Activated CD8-positive, alpha-beta T cell treated with anti-CD3 and anti-CD28 coated beads for 36 hours (primary cell): ENCODE results near the gene KCTD7. TPM values are rescaled to one million over a fixed set of nuclear protein-coding genes. Genes with fewer than 3 reads are reported as not detected.
A peak's percentile ranks its signal among the peaks of the same experiment; 100 is the strongest.
"Not testable (repeated sequence)": the region's sequence is repeated elsewhere in the genome, so short reads cannot be mapped to it uniquely, and the experiment has no call there.

Source experiments
- ATAC-seq: fragments of 200-7000 bp; cut with Tn5 transposase; one replicate; pipeline ENCODE4 v1.10.0; 2021; ENCODE audit warnings: mild to moderate bottlenecking, moderate library complexity
- CTCF ChIA-PET: fragments of 350-600 bp; sonication (Branson Sonifier 250); formaldehyde crosslinking; loops from one replicate; lab custom pipeline; 2021; ENCODE audit warnings: antibody characterized with exemption; lab: Charles Lee
- POLR2A ChIA-PET: fragments of 350-600 bp; sonication (Branson Sonifier 250); formaldehyde crosslinking; loops from one replicate; lab custom pipeline; 2021; ENCODE audit warnings: antibody characterized with exemption; lab: Charles Lee
- DNase-seq: peaks from one replicate; pipeline ENCODE4 v3.0.0-alpha.2; 2020
- H3K27ac Mint-ChIP-seq: one replicate; pipeline ENCODE4 v1.8.0; 2021; ENCODE audit warnings: mild to moderate bottlenecking, mixed read lengths
- H3K27me3 Mint-ChIP-seq: one replicate; pipeline ENCODE4 v1.8.0; 2021; ENCODE audit warnings: mixed read lengths
- H3K36me3 Mint-ChIP-seq: one replicate; pipeline ENCODE4 v1.8.0; 2021; ENCODE audit warnings: low read depth, mixed read lengths
- H3K4me1 Mint-ChIP-seq: one replicate; pipeline ENCODE4 v1.8.0; 2021; ENCODE audit warnings: low read depth, mixed read lengths
- H3K4me3 Mint-ChIP-seq: one replicate; pipeline ENCODE4 v1.8.0; 2021; ENCODE audit warnings: mild to moderate bottlenecking, moderate library complexity, mixed read lengths
- H3K9me3 Mint-ChIP-seq: one replicate; pipeline ENCODE4 v1.8.0; 2021; ENCODE audit warnings: mixed read lengths
- intact Hi-C: fragments of 100-400 bp; cut with micrococcal nuclease; formaldehyde crosslinking; loops from one replicate; pipeline ENCODE4 v1.10.0; 2022
- total RNA-seq, 2 experiments: library from RNA; stranded (reverse); gene quantifications; one replicate each; pipeline ENCODE4 v1.2.3, GENCODE V29; 2021
- TF ChIP-seq, protein P1 (sequence below): fragments of 200-600 bp; IDR thresholded peaks from one replicate; pipeline ENCODE4 v1.8.0; 2022; ENCODE audit warnings: antibody characterized with exemption, mild to moderate bottlenecking

Gene KCTD7
- total RNA-seq, 2 experiments from 2014 or later: 4.8 to 5.4 TPM

DNA sequence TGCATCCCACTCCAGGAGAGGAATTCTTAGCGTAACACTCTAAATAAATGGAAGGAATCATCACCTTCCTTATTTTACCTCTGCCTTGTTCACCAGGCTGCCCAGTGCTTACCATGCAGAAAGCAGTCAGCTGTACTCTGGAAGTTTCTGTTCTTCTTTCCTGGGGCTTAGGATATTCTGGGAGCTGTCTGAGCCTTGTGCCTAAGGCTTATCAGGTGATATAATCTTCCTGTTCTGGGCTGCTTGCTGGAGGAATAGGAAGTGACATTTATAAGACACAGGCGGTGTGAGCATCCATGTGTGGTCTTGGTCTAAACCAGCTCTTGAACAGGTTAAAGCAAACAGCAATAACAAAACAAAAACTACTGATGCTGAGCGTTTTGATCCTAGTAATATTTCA, 13.5 kb downstream of the KCTD7 start:
- H3K9me3 Mint-ChIP-seq: no peaks in the 10 kb centered on the region
- no peak for ATAC-seq
- peaks cover 9% of the 10 kb centered on the region for H3K36me3 Mint-ChIP-seq
- TF ChIP-seq, protein P1, sequence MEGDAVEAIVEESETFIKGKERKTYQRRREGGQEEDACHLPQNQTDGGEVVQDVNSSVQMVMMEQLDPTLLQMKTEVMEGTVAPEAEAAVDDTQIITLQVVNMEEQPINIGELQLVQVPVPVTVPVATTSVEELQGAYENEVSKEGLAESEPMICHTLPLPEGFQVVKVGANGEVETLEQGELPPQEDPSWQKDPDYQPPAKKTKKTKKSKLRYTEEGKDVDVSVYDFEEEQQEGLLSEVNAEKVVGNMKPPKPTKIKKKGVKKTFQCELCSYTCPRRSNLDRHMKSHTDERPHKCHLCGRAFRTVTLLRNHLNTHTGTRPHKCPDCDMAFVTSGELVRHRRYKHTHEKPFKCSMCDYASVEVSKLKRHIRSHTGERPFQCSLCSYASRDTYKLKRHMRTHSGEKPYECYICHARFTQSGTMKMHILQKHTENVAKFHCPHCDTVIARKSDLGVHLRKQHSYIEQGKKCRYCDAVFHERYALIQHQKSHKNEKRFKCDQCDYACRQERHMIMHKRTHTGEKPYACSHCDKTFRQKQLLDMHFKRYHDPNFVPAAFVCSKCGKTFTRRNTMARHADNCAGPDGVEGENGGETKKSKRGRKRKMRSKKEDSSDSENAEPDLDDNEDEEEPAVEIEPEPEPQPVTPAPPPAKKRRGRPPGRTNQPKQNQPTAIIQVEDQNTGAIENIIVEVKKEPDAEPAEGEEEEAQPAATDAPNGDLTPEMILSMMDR: no peak
- ChIA-PET CTCF (interaction anchor here (1.3 kb wide), 1 partner anchor 31 kb away, joined by 3 read pairs; no protein-coding TSS in a partner anchor), POLR2A (interaction anchor here (0.8 to 1.8 kb wide), 2 partner anchors 11 kb away, joined by 3 to 8 read pairs; no protein-coding TSS in a partner anchor)
- H3K4me1 Mint-ChIP-seq: peaks cover 5% of the 10 kb centered on the region
- no peak overlapping the region for H3K4me3 Mint-ChIP-seq
- intact Hi-C loops: no loop called here
- H3K27me3 Mint-ChIP-seq: no peaks in the 10 kb centered on the region
- DNase-seq: no peak
- peak overlapping the region; percentile 38 for H3K27ac Mint-ChIP-seq

DNA sequence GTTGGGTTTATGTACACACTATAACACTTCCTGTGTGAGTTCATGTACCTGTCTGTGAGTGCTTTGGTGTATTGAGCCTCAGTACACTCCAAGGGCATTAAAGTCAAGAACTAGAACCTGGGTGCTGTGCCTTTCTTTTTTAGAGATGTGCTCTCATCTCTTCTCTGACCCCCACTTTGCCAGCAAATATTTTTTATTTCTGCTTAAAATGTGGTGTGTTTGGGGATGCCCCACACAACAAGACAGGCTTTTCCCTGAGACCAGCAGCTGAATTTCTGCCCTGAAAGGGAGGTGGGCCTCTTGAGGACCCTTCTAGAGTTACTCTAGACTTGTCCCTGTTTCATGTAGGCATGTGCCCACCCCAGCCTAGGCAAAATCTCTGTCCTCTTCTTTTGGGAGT, 14.3 kb downstream of the KCTD7 start:
- H3K4me3 Mint-ChIP-seq: no peak overlapping the region
- peaks cover 9% of the 10 kb centered on the region for H3K36me3 Mint-ChIP-seq
- CTCF ChIA-PET: interaction anchor here (1.2 to 1.3 kb wide), 2 partner anchors 32 to 89 kb away, joined by 3 to 4 read pairs; no protein-coding TSS in a partner anchor
- H3K9me3 Mint-ChIP-seq: no peaks in the 10 kb centered on the region
- DNase-seq (no peak), ATAC-seq (no peak)
- no peak overlapping the region for H3K27ac Mint-ChIP-seq
- no peaks in the 10 kb centered on the region for H3K27me3 Mint-ChIP-seq
- peaks cover 5% of the 10 kb centered on the region for H3K4me1 Mint-ChIP-seq
- TF ChIP-seq, protein P1: no peak
- POLR2A ChIA-PET: interaction anchor here (0.6 to 1.8 kb wide), 2 partner anchors 10 to 277 kb away, joined by 3 to 8 read pairs; no protein-coding TSS in a partner anchor
- intact Hi-C loops: no loop called here

DNA sequence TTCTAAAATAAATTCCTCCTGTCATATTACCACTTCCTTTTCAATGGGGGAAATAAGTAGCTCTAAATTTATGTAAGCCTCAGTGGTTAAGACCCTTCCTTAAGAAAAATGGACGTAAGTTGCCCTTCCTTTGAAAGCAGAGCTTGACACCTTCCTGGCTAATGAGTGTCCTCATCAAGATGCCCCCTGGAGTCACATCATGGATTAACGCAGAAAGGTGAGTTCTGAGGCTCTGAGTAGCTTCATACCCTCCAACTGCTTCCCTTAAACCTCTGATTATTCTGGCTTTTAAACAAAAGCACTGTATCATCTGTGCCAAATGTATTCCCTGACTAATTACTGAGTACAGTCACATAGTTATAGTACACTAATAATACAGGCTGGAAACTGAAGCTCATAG, 14.7 kb downstream of the KCTD7 start:
- Mint-ChIP-seq H3K9me3 (no peaks in the 10 kb centered on the region), H3K4me1 (peaks cover 5% of the 10 kb centered on the region), H3K36me3 (peaks cover 9% of the 10 kb centered on the region), H3K4me3 (no peak overlapping the region), H3K27ac (no peak overlapping the region), H3K27me3 (no peaks in the 10 kb centered on the region)
- intact Hi-C loops: no loop called here
- no peak for ATAC-seq
- DNase-seq: no peak
- ChIA-PET CTCF (interaction anchor here (1.2 kb wide), 1 partner anchor 90 kb away, joined by 4 read pairs; no protein-coding TSS in a partner anchor), POLR2A (interaction anchor here (0.6 to 1.8 kb wide), 2 partner anchors 10 to 277 kb away, joined by 3 to 8 read pairs; no protein-coding TSS in a partner anchor)
- TF ChIP-seq, protein P1: no peak

DNA sequence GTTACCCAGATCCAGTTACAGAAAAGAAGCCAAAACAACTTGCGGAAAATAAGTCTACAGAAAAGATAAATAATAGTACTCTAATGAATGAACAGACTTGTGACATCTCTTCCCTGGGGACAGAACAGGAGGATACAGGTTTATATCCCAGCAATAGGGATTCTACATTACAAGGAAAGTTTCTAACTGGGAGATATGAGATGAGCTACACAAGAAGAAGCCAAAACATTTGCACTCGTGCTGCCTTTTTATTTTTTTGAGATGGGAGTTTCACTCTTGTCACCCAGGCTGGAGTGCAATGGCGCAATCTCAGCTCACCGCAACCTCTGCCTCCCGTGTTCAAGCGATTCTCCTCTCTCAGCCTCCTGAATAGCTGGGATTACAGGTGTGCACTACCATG, 22.3 kb downstream of the KCTD7 start:
- H3K27me3 Mint-ChIP-seq, intact Hi-C loops, ATAC-seq, H3K4me3 Mint-ChIP-seq, DNase-seq, H3K27ac Mint-ChIP-seq, POLR2A ChIA-PET, H3K4me1 Mint-ChIP-seq, H3K9me3 Mint-ChIP-seq, H3K36me3 Mint-ChIP-seq: not testable (repeated sequence)
- CTCF ChIA-PET: interaction anchor here (1.6 kb wide), 1 partner anchor 20 kb away, joined by 5 read pairs; no protein-coding TSS in a partner anchor

DNA sequence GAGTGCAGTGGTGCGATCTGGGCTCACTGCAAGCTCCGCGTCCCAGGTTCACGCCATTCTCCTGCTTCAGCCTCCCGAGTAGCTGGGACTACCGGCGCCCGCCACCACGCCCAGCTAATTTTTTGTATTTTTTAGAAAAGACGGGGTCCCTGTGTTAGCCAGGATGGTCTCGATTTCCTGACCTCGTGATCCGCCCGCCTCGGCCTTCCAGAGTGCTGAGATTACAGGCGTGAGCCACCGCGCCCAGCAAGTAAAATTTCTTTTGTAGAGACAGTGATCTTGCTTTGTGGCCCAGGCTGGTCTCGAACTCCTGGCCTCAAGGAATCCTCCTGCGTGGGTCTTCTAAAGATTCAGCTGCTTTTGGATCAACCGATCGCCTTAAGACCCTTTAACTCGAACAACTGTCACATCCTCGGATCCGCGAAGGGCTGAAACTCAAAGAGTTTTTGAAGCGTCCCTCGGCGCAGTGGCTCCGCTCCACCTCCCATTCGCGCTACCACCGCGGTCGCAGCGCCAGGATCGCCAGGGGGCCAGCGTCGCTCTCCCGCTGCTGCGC, 25.1 kb downstream of the KCTD7 start:
- H3K4me3 Mint-ChIP-seq: peak overlapping the region; percentile 97
- POLR2A ChIA-PET: interaction anchor here (0.9 to 1.9 kb wide), 11 partner anchors 9 to 600 kb away, joined by 3 to 8 read pairs (median 4); no protein-coding TSS in a partner anchor
- peaks cover 19% of the 10 kb centered on the region for H3K4me1 Mint-ChIP-seq
- H3K36me3 Mint-ChIP-seq, ATAC-seq, intact Hi-C loops, H3K9me3 Mint-ChIP-seq, H3K27me3 Mint-ChIP-seq, DNase-seq: not testable (repeated sequence)
- CTCF ChIA-PET: interaction anchor here (1.2 kb wide), 2 partner anchors 91 to 97 kb away, joined by 3 read pairs; no protein-coding TSS in a partner anchor
- peak overlapping the region; percentile 92 for H3K27ac Mint-ChIP-seq
